Liver (tissue), 3 donors: ENCODE measurements around the gene SPAG4.

ENCODE experiments used
- EGR1 ChIP-seq, 2 donors: IDR thresholded peaks; 2 replicates each; pipeline ENCODE4 v1.6.1; 2016 to 2018; ENCODE audit warnings: antibody characterized with exemption in 2 of 2, low read depth in 2 of 2
- GABPA ChIP-seq, 2 donors: IDR thresholded peaks in 1 of 2; conservative IDR thresholded peaks in 1 of 2; 2 replicates each; pipeline ENCODE4 v1.6.1; 2016; ENCODE audit warnings: antibody characterized with exemption in 2 of 2, mild to moderate bottlenecking in 1 of 2, moderate library complexity in 1 of 2
- NR2F2 ChIP-seq: IDR thresholded peaks from 2 replicates; pipeline ENCODE4 v1.6.1; 2016; ENCODE audit warnings: antibody characterized with exemption
- RAD21 ChIP-seq, 2 donors: IDR thresholded peaks; 2 replicates each; pipeline ENCODE4 v1.6.1; 2016; ENCODE audit warnings: antibody characterized with exemption in 2 of 2, mild to moderate bottlenecking in 2 of 2
- SP1 ChIP-seq: IDR thresholded peaks from 2 replicates; pipeline ENCODE4 v1.6.1; 2018; ENCODE audit warnings: antibody characterized with exemption, mild to moderate bottlenecking
- YY1 ChIP-seq: IDR thresholded peaks from 2 replicates; pipeline ENCODE4 v1.6.1; 2016; ENCODE audit warnings: antibody characterized with exemption, mild to moderate bottlenecking
- TF ChIP-seq, protein P1 (sequence below): fragments of 150-350 bp; IDR thresholded peaks from 2 replicates; pipeline ENCODE4 v1.5.1; 2017; ENCODE audit warnings: improper control_type of control experiment, low read depth, low read length; ENCODE audit not compliant: missing input control
- donor health status: healthy.
- donor health status: healthy.

DNA sequence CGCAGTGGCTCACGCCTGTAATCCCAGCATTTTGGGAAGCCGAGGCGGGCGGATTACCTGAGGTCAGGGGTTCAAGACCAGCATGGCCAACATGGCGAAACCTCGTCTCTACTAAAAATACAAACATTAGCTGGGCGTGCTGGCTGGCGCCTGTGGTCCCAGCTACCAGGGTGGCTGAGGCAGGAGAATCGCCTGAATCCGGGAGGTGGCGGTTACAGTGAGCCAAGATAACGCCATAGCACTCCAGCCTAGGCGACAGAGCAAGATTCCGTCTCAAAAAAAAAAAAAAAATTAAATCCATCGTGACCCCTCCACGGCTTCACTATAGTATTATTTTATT lies 50.3 kb downstream of the SPAG4 start:
- TF ChIP-seq GABPA (IDR thresholded peaks at IDR 0.05 in 1 of 2, conservative IDR thresholded peaks at IDR 0.05 in 1 of 2), result no peak
- no peak for TF ChIP-seq YY1
- TF ChIP-seq, protein P1, sequence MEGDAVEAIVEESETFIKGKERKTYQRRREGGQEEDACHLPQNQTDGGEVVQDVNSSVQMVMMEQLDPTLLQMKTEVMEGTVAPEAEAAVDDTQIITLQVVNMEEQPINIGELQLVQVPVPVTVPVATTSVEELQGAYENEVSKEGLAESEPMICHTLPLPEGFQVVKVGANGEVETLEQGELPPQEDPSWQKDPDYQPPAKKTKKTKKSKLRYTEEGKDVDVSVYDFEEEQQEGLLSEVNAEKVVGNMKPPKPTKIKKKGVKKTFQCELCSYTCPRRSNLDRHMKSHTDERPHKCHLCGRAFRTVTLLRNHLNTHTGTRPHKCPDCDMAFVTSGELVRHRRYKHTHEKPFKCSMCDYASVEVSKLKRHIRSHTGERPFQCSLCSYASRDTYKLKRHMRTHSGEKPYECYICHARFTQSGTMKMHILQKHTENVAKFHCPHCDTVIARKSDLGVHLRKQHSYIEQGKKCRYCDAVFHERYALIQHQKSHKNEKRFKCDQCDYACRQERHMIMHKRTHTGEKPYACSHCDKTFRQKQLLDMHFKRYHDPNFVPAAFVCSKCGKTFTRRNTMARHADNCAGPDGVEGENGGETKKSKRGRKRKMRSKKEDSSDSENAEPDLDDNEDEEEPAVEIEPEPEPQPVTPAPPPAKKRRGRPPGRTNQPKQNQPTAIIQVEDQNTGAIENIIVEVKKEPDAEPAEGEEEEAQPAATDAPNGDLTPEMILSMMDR, result no peak
- no peak for TF ChIP-seq EGR1 (IDR thresholded peaks at IDR 0.05; ENCODE audit: low read depth in 2 of 2)
- TF ChIP-seq RAD21 (IDR thresholded peaks at IDR 0.05), result no peak
- no peak for TF ChIP-seq SP1
- no peak for TF ChIP-seq NR2F2
